ENCODE data around the gene DLGAP4.

Gene DLGAP4

GRCh38 chr20:36275011-36275410 is 31.1 kb upstream of the DLGAP4 start:
- H3K4me3 ChIP-seq (ENCODE audit: control insufficient read depth, low read depth, low read length), result no peak overlapping the region
- no peak for DNase-seq (ENCODE audit: low read depth)
- no peak for TF ChIP-seq CTCF (IDR thresholded peaks at IDR 0.05; ENCODE audit: control insufficient read depth, insufficient read depth, low read depth, low read length, missing control alignments)

GRCh38 chr20:36275441-36276189 is 30.5 kb upstream of the DLGAP4 start:
- no peak overlapping the region for H3K4me3 ChIP-seq (ENCODE audit: control insufficient read depth, low read depth, low read length)
- DNase-seq (ENCODE audit: low read depth), result no peak
- TF ChIP-seq CTCF (IDR thresholded peaks at IDR 0.05; ENCODE audit: control insufficient read depth, insufficient read depth, low read depth, low read length, missing control alignments), result no peak

GRCh38 chr20:36277546-36277945 is 28.6 kb upstream of the DLGAP4 start:
- no peak overlapping the region for H3K4me3 ChIP-seq (ENCODE audit: control insufficient read depth, low read depth, low read length)
- TF ChIP-seq CTCF (IDR thresholded peaks at IDR 0.05; ENCODE audit: control insufficient read depth, insufficient read depth, low read depth, low read length, missing control alignments), result no peak
- DNase-seq (ENCODE audit: low read depth), result no peak

GRCh38 chr20:36279362-36279761 is 26.8 kb upstream of the DLGAP4 start:
- DNase-seq (ENCODE audit: low read depth), result no peak
- H3K4me3 ChIP-seq (ENCODE audit: control insufficient read depth, low read depth, low read length), result no peak overlapping the region
- no peak for TF ChIP-seq CTCF (IDR thresholded peaks at IDR 0.05; ENCODE audit: control insufficient read depth, insufficient read depth, low read depth, low read length, missing control alignments)

GRCh38 chr20:36279776-36280175 is 26.4 kb upstream of the DLGAP4 start:
- no peak overlapping the region for H3K4me3 ChIP-seq (ENCODE audit: control insufficient read depth, low read depth, low read length)
- no peak for DNase-seq (ENCODE audit: low read depth)
- TF ChIP-seq CTCF (IDR thresholded peaks at IDR 0.05; ENCODE audit: control insufficient read depth, insufficient read depth, low read depth, low read length, missing control alignments), result no peak

- TF ChIP-seq CTCF (IDR thresholded peaks at IDR 0.05; ENCODE audit: control insufficient read depth, insufficient read depth, low read depth, low read length, missing control alignments), result no peak
- no peak for DNase-seq (ENCODE audit: low read depth)
Measured at GRCh38 chr20:36281785-36282380, 24.3 kb upstream of the DLGAP4 start.

More at GRCh38 chr20:36281785-36282380, 24.3 kb upstream of the DLGAP4 start:
- no peak overlapping the region for H3K4me3 ChIP-seq (ENCODE audit: control insufficient read depth, low read depth, low read length)

Measured in AG09309 (cell line).